Activated CD8-positive, alpha-beta memory T cell treated with anti-CD3 and anti-CD28 coated beads for 48 hours (primary cell): ENCODE results near the gene CACNG1.
"Not testable (repeated sequence)": the region's sequence is repeated elsewhere in the genome, so short reads cannot be mapped to it uniquely, and the experiment has no call there.

ENCODE experiments used
- DNase-seq, 3 experiments: peaks; one replicate each; pipeline ENCODE4 v3.0.0-alpha.2; 2020; ENCODE audit warnings: low read depth in 2 of 3, low spot score in 2 of 3

Gene CACNG1

DNA sequence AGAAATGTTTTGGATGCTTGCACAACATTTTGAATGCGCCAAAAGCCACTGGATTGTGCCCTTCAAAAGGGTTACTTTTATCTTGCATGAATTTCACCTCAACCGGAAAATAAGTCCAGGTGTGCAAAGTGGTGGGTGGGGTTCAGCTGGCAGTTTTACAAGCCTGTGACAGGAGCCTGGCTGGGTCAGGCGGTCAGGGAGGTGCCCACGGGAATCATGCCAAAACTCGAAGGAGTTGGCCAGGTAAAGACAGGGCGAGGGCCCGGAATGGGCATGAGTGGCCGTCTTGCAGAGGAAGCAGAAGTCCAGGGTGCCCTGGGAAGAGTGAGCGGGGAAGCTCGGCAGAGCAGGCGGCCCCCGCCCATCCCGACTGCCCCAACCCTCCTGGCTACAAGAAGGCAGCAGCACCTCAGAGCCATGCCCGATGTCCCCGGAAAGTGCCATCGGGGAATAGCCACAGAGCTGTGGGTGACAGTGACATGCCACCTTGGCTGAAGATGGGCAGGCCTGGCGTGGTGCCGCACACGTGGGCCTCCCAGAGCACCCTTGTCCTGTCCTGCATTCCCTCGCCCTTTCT, 19.1 kb upstream of the CACNG1 start:
- no peak for DNase-seq

DNA sequence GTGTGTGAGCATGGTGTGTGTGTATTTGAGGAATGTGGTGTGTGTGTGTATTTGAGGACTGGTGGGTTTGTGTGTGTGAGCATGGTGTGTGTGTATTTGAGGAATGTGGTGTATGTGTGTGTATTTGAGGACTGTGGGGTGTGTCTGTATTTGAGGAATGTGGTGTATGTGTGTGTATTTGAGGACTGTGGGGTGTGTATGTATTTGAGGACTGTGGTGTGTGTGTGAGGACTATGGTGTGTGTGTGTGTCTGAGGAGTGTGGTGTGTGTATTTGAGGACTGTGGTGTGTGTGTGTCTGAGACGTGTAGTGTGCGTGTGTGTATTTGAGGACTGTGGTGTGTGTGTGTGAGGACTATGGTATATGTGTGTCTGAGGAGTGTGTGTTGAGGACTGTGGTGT, 18.0 kb upstream of the CACNG1 start:
- no peak for DNase-seq

DNA sequence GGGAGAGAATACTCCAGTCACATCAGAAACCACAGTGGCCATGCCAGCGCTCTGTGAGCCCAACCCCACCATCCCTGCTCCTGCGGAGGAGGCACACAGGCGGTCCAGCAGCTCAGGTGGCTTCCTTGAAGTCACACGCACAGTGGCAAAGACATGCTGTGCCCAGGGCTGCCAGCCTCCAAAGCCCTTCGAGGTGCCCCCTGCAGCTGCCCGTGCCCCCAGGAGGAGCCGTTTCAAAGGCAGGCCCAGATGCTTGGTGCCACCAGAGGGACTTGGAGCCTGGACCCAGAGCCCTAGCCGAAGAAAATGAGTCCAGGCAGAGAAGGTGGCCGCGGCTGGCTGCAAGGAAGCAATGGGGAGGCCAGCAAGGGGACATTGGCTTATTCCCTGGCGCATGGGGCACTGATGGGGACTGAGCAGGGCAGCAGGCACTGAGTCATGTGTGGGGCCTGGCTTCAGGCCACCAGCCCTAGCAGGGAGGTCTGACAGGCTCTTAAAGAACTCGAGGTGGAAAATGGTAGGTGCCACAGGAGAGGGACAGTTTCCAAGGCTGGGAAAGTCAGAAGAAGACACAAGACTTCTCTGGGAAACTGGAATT, 17.2 kb upstream of the CACNG1 start:
- no peak for DNase-seq

DNA sequence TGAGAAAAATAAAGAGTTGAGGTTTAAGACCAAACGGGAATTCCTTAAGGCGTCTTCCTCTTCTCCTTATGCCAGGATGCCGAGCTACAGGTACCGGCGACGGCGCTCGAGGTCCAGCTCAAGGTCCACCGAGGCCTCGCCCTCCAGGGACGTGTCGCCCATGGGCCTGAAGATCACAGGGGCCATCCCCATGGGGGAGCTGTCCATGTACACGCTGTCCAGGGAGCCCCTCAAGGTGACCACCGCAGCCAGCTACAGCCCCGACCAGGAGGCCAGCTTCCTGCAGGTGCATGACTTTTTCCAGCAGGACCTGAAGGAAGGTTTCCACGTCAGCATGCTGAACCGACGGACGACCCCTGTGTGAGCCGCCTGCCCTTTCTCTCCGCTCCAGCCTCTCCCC, 13.7 kb upstream of the CACNG1 start:
- DNase-seq, result no peak

DNA sequence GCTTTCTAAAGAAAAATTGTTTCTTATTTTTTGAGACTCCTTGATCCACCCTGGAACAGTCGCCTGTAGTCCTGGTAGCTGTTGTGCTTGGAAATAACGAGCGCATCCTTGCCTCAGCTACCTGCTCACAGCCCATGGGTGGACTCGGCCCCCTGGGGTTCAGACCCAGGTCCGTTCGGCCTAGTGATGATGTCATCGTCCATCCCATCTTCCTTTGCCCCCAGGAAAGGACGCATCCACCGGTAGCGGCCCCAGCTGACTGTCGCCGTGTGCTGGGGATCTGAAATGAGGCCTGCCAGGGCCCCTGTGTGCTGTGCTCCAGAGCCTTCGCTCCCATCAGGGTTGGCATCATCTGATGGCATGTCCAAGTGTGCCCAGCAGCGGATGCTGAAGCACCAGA, 12.0 kb upstream of the CACNG1 start:
- no peak for DNase-seq

DNA sequence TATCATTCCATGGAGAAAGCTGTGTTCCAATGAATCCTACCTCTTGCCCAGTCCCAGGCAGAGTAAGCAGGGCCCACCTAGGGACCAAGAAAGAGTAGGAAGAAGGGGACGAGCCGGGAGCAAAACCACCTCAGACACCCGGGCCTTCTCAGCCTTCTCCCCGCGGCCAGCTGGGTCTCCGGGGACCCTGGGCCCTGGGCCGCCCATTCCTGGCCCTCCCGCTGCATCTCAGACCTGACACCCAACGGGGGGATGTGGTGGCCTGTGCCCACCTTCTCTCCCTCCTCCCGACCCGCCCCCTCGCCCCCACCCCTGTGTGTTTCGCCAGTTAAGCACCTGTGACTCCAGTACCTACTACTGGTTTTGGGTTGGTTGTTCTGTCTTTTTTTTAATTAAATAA, 11.4 kb upstream of the CACNG1 start:
- no peak for DNase-seq

DNA sequence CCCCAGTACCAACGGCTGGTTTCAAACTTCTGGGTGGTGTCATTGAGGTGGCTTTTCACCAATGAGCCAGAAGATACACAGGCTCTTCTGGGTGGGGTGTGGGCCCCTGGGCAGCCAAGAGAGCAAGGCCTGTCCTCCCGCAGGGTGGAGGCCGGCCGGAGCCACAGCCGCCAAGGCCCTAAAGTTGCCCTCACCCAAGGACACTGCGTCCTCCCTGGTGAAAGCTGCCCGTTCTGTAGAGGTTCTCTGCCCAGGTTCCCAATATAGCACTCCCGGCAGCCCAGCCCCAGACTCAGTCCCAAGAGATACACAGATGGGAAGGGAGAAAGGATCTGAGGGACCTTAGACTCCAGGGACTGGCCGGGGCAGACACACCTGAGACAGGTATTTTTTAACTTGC, 10.7 kb upstream of the CACNG1 start:
- DNase-seq, result no peak

DNA sequence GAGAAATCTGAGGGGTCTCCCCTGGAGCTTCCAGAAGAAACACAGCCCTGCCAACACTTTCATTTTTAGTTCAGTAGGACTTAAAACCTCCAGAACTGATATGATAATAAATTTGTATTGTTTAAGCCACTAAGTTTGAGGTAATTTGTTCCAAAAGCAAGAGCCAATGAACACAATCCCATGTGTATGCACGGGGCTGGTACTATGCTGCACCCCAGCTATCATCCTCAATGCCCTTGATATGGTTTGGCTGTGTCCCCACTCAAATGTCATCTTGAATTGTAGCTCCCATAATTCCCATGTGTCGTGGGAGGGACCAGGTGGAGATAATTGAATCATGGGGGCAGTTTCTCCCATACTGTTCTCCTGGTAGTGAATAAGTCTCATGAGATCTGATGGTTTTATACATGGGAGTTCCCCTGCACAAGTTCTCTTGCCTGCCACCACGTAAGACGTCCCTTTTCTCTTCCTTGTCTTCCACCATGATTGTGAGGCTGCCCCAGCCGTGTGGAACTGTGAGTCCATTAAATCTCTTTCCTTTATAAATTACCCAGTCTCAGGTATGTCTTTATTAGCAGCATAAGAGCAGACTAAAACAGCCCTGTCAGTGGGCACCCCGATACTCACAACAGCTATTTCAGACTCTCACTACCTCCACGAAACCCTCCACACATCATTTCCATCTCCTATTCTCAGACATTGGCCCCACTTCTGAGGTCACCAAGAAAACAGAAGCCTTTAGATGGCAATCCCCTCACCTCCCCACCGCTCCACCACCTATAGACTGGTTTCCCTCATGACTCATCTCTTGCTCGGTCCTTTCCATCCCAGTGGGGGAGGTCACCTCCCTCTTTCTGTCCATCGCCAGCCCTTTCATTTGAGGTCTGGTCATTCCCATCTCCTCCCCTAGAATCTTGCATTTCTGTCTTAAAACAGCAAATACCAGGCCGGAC, 8.9 kb upstream of the CACNG1 start:
- no peak for DNase-seq

DNA sequence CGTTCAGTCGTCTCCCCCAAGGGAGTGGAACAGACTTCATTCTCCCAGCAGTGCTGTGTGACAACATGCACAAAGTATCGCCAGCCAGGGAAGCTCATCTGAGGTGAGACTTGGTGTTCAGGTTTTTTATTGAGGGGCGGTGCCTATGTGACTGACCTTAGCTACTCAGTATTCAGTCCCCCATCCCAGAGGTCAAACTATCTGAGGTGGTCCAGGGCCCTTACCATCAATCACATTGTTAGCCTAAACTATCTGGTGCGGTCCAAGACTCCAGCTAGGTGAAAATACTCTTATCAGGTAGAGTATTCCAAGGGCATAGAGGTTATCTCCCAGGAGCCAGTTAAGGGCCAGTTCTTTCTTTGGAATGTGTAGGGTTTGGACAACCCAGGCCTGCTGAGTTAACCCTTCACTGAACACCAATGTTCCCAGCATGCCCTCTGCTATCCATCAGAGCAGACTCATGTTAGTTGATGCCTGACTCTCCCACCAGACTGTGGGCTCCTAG, 5.4 kb upstream of the CACNG1 start:
- DNase-seq, result no peak

DNA sequence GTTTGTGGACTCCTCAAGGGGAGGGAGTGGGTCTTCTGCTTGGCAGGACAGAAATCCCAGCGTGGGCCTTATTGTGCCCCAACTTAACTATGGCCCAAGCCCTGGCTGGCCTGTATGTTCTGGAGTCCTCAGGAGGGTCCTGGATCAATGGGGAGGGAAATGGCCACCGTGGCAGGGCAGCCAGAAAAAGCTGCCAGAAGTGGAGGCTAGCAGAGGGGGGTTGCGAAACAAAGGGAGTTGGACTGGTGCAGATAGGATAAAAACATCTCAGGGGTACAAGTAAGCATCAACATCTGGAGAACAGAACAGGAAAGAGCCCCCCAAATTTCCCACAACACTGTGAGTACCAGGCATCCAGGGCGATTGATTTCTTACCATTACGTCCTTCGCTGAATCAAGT, 3.7 kb upstream of the CACNG1 start:
- DNase-seq, result no peak

DNA sequence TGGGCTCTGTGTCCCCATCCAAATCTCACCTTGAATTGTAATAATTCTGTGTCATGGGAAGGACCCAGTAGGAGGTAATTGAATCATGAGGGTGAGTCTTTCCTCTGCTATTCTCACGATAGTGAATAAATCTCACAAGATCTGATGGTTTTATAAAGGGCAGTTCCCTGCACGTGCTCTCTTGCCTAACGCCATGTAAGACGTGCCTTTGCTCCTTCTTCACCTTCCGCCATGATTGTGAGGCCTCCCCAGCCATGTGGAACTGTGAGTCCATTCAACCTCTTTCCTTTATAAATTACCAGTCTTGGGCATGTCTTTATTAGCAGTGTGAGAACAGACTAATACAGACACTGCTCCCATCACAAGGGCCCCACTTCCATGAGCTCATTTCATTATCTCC, 3.2 kb upstream of the CACNG1 start:
- DNase-seq, result not testable (repeated sequence)

DNA sequence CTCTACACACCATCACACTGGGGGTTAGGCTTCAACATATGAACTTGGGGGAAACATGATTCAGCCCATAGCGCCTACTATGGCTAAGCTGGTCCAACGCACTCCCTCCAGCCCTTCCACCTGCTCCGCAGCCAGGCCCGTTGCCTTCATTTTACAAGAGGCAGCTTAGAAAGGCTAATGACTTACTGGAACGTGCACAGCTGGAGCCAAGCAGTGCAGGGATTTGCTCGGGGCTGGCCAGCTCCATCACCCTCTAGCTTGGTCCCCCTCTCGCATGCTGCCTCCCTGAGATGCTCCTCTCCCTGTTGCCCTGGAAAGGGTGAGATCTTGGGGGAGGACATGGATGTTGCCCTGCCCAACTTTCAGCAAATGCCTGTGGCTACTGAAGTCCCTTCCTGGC, 2.8 kb upstream of the CACNG1 start:
- no peak for DNase-seq

DNA sequence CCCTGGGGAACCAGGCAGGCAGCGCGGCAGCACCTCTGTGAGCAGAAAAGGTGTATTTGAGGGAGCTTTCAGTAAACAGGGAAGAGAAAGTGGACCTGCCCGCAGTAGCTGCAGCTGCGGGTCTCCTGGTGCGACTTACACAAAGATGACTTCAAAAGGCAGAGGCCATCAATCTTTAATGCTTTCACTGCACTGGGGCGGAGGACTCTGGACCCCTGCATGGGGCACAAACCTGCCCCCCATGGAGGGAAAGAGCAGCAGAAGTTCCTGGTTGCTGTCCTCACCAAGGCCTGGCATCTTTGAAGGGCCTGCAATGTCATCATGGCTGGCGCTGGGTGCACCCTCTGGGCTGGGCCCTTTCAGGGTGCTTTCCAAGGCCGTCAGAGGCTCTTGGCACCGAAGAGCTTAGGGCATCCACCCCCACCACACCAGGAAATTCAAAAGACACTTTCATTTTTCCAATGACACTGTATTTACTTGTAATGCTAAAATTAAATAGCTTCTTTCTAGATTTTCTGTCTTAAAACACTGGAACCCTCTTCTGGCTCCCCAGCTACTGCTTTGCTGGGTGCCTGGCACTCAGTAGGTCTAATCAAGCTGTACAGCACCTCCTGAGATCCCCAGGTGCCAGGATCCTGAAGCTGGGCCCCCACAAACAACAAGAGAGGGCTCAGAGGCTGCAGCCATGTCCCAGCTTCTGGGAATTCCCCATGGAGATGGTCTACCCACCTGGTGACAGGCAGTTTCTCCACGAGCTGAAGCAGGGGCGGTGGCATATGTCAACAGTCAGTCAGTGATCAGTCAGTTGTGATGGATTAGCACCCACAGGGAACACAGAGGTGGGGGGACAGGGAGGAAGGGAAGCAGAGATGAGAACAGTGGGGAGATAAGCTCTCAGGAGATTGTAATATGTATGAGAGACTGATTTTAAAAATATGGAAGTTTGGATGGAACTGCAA, 2.1 kb upstream of the CACNG1 start:
- DNase-seq, result no peak

DNA sequence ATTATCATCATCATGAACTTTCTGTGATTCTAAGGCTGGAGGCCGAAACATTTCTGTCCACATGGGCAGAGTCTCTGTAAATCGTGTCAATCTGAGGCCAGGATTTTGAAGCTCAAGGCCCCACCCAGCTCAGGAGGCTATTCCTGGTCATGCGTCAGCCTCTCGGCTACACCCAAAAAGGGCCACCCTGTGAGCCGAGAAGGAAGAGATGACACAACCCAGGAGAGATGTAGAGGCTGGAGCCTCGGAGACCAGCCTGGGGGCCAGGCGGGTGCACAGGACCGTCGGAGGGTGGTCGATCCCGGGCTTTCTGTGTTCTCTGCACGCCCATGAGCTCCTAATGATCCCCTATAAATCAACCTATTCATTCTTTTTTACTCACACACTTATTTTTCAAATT, 1.1 kb upstream of the CACNG1 start:
- DNase-seq, result no peak

DNA sequence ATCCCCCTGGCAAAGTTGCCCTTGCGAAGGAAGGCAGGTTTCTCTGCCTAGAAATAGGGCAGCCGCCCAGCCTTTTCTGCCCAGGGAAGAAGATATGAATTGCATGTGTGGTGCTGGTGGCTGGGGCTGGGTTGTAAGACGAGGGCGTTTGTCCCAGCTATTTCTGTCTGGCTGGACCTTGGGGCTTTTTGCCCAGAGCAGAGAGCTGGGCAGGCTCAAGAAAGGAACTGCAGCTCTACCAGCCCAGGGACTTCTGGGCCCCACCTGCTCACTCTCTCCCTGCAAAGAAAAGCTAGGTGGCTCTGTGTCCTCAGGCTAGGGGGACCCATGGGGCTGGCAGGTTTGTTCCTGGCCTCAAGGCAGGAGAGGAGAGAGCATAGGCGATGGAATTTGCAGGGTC, 586 bp downstream of the CACNG1 start:
- no peak for DNase-seq

DNA sequence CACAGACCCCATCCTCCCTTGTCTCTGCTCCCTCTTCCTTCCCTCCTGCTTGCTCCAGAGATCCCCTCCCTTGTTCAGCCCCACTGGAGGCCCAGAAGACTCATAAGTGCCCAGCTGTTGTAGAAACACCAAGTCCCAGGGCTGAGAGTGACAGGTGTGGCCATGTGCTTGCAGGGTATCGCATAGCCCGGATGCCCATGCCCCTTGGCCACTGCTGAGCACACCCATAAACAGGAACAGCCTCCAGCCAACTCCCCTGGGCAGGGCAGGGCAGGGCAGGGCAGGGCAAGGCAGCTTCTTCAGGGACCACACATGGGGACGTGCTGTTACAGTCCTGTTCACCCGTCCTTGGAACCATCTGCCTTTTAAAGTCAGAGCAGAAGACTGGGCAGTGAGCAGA, 2.0 kb downstream of the CACNG1 start:
- DNase-seq, result no peak

DNA sequence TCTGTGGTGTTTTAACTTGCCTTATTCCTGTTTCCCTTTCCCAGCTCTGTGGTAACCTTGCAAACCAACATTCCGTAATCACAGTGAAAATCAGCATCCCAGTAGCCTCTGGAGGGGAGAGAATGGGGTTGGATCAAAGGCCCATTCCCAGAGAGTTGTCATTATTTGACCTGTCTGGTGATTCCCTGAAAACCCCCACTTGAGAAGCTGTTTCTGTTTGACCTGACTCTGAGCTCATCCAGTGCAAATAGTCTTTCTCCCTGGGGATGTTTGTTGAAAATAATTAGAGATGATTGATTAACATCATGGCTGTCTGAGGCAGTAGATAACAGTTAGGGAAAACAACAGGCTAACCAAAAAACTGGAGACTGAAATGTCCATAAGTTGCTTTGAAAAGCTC, 3.0 kb downstream of the CACNG1 start:
- no peak for DNase-seq

DNA sequence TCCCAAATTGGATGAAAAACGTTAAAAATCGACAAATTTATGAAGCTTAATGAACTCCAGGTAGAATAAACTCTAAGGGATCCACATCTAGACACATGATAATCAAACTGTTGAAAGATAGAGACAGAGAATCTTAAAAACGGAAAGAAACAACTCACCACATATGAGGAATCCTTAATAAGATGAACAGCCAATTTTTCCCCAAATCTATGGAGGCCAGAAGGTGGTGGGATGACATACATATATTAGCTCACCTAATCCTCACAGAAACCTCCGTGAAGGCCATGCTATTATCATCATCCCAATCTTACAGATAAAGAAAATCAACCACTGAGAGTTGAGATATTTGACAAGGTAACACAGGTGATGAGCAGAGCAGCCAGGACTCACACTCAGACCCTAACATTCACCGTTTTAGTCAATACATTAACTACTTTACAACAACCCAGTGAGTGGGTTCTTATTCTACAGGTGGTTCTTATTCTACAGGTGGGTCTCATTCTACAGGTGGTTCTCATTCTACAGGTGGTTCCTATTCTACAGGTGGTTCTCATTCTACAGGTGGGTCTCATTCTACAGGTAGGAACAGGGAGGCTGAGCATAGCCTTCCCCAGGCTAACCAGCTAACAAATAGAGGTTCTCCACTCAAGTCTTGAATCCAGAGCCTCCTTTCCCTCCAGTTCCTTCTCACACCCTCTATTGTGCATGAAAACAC, 4.8 kb downstream of the CACNG1 start:
- no peak for DNase-seq

DNA sequence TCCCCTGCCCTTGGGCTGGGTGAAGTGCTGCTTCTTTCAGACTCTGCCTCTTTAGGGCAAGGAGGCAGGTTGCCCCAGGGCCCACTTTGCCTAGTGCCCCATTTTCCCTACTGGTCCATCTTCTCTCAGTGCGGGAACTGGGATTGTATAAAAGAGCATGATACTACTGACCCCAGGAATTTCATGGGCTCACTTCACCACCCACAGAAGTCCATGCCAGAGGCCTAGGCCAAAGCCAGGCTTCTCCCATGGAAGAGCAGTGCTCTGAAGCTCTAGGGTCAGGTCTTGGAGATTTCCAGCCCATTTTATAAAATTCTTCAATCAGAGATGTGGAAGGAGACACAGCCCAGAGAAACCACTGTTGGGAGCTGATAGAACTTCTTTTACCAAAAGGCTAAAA, 5.7 kb downstream of the CACNG1 start:
- no peak for DNase-seq

DNA sequence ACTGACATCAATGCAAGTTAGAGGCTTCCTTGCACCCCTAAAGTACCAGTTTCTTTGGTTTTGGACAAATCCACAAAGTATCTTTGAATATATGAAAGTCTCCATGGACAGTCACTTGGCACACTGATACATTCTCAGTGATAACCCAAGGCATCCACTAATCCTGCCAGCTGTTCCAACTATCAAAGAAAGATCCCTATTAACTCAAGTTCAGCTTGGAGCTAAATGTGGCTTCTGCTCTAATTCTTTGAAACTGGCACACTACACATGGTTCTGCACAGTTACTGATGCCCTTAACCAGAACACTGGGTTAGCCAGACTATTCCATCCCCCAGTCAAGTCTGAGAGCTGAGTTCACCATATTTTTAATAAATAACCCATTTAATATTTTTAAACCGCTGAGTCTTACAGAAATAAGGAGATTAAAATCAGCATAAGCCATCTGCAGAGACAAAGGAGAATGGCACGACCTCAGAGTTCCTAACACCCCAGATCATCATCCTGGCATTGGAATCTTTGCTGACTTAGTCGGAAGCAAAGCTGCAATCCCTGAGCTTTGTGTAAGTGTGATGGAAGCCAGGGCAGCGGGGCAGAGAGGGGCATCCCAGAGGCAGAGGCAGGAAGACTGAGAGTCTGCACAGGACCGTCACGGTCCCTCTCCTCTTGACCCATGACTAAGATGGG, 6.3 kb downstream of the CACNG1 start:
- DNase-seq, result no peak
